ENCODE data around the gene ZNF827.

Gene ZNF827

DNA sequence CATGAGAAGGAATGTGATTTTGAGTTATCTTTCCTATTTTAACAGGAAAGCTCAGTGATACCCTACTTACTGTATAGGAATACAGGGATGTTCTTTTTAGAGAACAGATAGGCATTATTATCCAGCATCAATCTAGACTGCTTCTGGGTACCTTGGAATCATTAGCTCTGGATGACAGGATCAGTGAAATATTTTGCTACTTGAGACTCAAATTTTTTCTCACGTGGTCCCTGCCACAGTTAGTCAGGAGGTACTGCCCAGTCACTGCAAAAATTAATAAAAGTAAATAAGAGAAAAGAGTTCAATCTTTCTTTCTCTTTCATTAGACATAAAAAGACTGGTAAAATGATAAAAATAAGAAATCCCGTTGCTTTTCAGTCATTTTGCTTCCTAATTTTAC is 5.5 kb downstream of the ZNF827 start:
- TF ChIP-seq, protein P1, sequence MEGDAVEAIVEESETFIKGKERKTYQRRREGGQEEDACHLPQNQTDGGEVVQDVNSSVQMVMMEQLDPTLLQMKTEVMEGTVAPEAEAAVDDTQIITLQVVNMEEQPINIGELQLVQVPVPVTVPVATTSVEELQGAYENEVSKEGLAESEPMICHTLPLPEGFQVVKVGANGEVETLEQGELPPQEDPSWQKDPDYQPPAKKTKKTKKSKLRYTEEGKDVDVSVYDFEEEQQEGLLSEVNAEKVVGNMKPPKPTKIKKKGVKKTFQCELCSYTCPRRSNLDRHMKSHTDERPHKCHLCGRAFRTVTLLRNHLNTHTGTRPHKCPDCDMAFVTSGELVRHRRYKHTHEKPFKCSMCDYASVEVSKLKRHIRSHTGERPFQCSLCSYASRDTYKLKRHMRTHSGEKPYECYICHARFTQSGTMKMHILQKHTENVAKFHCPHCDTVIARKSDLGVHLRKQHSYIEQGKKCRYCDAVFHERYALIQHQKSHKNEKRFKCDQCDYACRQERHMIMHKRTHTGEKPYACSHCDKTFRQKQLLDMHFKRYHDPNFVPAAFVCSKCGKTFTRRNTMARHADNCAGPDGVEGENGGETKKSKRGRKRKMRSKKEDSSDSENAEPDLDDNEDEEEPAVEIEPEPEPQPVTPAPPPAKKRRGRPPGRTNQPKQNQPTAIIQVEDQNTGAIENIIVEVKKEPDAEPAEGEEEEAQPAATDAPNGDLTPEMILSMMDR (IDR thresholded peaks at IDR 0.05; ENCODE audit: low read depth, low read length) = no peak
- no peak overlapping the region for H3K4me3 ChIP-seq (ENCODE audit: low read depth, low read length)

DNA sequence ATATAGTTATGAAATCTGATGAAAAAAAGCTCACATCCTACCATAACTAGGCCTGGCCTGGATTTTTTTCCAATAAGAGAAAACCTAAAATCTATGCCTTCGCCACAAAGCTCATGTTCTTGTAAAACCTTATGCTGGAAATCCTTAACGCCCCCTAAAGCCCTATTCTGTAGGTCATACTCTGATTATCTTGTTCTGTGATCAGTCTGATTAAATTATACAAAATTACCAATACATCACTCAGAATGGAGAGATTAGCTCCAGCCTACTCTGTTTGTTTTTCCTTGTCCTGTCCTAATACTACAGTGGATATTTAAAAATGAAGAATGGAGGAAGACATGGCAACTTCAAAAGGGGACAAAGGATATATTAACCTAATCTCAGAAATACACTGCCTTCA is 7.2 kb downstream of the ZNF827 start:
- H3K4me3 ChIP-seq (ENCODE audit: low read depth, low read length) = no peak overlapping the region
- TF ChIP-seq, protein P1 (IDR thresholded peaks at IDR 0.05; ENCODE audit: low read depth, low read length) = no peak

DNA sequence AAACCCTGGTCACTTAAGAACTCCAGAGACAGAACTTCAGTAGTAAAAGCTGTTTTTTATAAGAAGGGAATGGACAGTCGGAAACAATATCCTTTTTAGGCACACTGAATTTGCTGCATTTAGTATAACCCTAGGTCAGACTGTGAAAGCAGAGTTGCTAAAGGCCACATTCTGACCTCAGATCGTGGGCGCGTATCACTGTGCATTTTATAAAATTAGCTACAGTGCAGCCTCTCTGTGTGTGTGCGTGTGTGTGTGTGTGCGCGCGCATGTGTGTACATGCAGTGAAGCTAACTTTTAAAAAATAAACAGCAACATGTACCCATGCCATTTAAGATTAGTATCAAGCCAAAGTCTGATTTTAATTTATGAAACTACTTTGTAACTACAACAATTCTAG is 8.0 kb downstream of the ZNF827 start:
- TF ChIP-seq, protein P1 (IDR thresholded peaks at IDR 0.05; ENCODE audit: low read depth, low read length) = no peak
- no peak overlapping the region for H3K4me3 ChIP-seq (ENCODE audit: low read depth, low read length)

DNA sequence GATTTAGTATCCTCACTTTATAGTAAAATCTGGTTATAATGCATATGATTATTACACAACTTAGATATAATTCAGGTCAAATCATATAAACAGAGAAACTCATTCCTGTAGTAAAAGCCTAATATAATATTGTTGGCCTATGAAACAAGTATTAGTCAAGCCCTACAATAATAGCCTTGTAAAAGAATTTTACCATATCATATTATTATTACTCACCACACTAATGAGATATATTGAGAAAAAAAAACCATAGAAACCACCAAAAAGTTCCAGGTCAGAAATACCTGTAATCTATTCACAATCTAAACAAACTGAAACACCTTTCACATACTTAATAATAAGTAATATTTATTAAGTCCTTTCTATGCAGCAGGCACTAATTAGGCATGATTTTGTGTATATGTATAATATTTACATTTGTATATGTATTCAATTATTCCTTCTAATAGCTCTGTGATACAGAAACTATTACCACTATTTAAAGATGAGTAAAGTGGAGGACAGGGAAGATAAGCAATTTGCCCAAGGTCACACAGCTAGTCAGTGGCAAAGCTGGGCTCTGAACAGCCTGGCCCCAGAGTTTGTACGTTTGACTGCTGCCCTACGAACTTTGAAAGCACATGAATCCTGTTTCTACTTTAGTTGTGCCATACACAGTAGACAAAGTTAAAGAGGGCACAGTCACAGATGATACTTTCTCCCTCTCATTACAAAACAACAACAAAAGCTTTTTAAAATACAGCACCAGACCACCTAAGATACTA is 9.0 kb downstream of the ZNF827 start:
- no peak overlapping the region for H3K4me3 ChIP-seq (ENCODE audit: low read depth, low read length)
- TF ChIP-seq, protein P1 (IDR thresholded peaks at IDR 0.05; ENCODE audit: low read depth, low read length) = no peak

DNA sequence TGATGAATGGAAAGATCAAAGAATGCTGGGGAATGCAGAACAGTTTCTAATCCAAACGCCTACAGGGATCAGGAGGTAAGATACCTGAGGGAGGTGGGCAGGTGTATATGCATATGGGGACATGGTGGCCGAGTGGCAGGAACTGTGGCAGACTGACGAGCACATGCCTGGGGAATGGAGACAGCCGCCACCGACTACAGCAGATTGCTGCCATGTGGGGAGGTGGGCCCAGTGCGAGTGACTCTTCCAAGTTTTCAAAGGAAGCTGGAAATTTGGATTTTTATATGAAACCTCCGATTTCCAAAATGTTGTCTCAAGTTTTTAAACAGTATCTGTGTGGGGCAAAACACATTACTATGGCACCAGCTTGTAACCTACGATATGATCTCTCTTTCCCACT is 9.9 kb downstream of the ZNF827 start:
- H3K4me3 ChIP-seq (ENCODE audit: low read depth, low read length) = no peak overlapping the region
- TF ChIP-seq, protein P1 (IDR thresholded peaks at IDR 0.05; ENCODE audit: low read depth, low read length) = no peak

DNA sequence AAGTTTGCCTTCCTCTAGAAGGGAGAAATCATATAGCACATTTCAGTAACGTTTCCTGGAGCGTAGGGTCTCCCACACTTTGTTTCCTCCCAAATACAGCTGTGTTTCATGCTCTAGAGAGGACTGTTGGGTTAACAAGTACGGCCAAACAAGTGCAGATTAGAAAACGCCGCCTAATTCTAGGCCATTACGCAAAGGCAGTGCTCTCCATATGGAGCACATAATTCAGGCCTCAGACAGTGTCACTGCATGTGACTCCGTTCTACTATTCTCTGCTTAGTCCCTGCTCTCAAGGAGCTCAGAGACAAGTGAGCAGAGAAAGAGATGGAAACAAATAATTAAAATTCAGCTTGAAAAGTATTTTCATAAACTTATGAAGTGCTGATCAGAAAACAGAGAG is 11.6 kb downstream of the ZNF827 start:
- TF ChIP-seq, protein P1 (IDR thresholded peaks at IDR 0.05; ENCODE audit: low read depth, low read length) = no peak
- no peak overlapping the region for H3K4me3 ChIP-seq (ENCODE audit: low read depth, low read length)

DNA sequence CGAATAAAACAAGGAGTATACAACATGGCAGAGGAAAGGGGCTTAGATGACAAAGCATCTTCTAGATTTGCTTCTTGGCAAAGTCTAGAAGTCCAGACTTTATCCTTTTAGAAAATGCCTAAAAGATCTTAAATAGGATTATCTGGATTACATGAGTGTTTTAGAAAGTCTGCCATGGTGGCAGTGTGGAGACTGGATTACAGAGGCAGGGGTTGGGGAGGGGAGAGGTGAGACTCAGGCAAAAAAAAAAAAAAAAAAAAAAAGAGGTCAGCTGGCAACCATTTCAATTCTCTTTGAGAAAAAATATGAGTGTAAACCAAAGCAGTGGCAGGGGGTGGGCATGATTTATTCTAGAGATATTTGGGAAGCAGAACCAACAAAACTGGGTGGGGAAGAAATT is 17.4 kb downstream of the ZNF827 start:
- no peak overlapping the region for H3K4me3 ChIP-seq (ENCODE audit: low read depth, low read length)
- TF ChIP-seq, protein P1 (IDR thresholded peaks at IDR 0.05; ENCODE audit: low read depth, low read length) = no peak

Measured in WI38 (cell line).